GM12872 (cell line): ENCODE measurements around the gene SNRNP35.

Experiments
- TF ChIP-seq, protein P1 (sequence below): IDR thresholded peaks from 3 replicates; pipeline ENCODE4 v1.5.1; 2011; ENCODE audit warnings: low read depth, mild to moderate bottlenecking, low read length, moderate library complexity; ENCODE audit not compliant: insufficient read depth

Gene SNRNP35

DNA sequence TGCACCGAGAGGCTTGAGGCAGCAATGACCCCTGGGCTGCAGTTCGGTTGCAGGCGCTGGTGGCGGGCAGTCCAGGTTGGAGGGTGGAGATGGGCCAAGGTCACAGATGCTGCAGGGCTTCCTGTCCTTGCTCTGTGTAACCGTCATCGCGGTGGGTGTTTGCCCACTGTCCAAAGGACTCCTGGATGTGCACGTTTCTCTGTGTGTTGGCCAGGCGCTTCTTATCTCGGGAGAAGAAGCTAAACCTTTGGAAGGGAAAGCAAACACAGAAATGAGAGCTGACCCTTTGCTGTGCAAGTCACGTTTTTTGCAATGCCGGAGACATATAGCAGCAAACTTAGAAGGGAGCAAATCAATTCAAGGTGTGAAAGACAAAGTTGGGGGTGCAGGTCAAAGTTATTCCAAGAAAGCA, 14.5 kb downstream of the SNRNP35 start:
- TF ChIP-seq, protein P1, sequence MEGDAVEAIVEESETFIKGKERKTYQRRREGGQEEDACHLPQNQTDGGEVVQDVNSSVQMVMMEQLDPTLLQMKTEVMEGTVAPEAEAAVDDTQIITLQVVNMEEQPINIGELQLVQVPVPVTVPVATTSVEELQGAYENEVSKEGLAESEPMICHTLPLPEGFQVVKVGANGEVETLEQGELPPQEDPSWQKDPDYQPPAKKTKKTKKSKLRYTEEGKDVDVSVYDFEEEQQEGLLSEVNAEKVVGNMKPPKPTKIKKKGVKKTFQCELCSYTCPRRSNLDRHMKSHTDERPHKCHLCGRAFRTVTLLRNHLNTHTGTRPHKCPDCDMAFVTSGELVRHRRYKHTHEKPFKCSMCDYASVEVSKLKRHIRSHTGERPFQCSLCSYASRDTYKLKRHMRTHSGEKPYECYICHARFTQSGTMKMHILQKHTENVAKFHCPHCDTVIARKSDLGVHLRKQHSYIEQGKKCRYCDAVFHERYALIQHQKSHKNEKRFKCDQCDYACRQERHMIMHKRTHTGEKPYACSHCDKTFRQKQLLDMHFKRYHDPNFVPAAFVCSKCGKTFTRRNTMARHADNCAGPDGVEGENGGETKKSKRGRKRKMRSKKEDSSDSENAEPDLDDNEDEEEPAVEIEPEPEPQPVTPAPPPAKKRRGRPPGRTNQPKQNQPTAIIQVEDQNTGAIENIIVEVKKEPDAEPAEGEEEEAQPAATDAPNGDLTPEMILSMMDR, result no peak

DNA sequence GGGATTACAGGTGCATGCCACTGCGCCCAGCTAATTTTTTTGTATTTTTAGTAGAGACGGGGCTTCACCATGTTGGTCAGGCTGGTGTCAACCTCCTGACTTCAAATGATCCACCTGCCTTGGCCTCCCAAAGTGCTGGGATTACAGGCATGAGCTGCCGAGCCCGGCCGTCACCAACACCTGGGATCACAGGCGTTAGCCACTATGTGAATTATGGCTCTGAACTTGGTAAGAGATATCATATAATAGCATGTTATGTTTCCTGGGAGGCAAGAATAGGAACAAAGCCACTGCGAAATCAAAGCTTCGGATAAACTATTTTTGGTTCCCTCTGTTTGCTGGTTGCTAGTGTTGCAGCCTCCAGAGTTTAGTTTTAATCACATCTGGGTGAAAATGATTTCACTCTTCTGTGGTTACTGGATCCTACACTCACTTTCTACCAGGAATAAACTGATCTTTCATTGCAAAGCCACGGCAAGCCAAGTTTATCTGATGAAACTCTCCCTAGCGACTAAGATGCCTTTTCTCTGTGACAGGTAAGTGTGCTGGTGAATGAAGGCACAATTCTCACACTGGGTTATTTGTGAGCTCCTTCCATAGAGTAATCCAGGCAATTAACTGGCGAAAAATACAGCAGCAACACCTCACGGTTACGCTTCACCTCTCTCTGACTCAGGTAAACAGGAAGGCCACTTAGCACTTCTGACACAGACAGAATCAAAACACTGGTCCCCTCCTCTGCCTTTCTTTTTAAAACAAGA, 16.7 kb downstream of the SNRNP35 start:
- TF ChIP-seq, protein P1, result no peak

DNA sequence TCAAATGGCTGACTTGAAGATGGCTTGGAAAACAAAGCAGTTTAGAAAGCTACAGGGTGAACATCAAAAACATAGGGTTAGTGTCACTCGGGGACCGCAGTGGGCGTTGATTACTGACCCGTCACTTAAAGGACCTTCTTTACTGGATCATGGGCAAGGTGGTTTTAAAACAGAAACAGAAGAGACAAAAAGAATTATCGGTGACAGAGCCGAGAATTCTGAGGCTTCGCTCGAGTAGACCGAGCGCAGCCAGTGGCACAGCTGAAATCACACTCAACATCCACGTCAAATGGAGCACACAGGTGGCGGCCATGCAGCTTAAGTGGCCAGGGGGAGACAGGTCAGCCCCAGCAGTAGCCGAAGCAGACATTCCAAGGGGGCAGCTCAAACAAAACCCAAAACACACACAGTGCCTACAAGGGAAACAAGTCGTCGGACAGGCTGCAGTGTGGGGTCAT, 17.3 kb downstream of the SNRNP35 start:
- TF ChIP-seq, protein P1, result no peak

DNA sequence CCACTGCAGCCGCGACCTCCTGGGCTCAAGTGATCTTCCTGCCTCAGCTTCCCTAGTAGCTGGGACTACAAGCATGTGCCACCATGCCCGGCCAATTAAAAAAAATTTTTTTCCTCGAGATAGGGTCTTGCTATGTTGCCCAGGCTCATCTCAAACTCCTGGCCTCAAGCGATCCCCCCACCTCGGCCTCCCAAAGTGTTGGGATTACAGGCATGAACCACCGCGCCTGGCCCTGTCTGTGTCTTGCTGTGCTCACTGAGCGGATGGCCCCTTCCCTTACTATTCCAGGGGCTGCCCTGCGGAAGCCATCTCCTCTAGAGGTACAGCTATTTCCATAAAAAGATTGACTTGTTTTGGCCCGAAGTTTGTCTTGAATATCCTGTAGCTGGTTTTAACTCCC, 20.1 kb downstream of the SNRNP35 start:
- TF ChIP-seq, protein P1, result no peak

DNA sequence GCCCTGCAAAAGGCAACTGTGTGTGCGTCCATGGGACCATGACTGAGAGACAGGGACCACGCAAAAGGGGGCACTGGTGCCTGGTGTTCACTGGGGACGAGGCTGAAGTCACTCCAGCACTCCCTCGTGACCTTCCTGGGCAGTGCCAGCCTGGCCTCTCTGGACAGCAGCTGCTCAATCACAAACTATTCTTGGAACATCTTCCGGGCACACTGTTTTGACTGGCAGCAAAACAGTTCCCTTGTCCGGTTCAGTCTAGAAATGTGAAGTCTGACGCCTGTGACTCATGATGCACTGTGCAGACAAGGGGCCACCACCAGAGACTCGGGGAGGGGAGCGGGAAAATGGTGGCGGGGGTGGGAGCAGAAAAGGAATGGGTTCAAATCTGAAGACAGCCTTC, 20.8 kb downstream of the SNRNP35 start:
- TF ChIP-seq, protein P1, result no peak

DNA sequence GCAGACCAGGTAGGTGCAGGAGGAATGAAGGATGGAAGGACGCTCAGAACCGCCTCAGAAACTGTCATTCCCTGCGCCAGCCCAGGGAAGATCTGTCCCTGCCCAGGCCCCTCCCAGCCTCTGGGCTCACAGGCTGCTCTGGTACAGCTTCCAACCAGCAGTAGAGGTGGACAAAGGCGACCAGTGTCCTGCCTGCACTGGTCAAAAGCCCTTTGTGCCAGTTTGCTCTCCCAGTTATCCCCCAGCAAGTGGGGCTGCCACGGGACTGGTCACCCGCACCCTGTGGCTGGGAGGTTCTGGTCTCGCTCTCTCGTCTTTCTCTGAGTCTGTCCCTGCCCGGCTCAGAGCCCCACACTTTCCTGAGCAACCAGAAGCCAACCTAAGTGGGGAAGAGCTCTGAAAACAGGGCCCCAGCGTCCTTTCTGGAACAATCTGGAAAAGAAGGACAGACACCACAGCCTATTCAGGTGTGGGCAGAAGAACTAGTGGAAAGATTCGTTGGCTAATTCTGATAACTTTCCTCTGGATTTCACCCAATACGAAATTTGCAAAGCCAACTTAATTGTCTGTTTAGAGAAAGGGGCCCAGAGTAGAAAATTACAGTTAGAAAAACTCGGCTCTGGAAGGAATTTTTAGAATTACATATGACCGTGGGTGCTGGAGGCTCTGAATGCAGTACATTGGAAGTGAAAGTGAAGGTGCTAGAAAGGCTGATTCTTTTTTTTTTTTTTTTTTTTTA, 21.7 kb downstream of the SNRNP35 start:
- TF ChIP-seq, protein P1, result no peak

DNA sequence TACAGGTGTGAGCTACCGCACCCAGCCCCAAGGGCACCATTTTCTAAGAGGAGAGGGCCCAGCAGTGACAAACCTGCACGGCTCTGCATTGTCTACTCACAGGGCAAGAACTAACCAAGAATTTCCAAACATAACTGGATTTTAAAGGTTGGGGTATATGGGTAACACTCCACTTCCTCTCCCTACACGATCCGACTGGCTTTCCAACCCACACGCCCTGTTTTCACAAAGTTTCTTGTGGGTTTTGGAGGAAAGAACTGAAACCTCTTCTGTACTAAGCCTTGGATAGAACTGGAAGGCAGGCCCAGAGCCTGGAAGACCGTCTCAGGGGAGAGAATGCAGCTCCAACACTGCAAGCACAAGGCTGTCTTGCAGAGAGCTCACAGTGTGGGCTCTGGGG, 24.9 kb downstream of the SNRNP35 start:
- TF ChIP-seq, protein P1, result no peak
